Measurements from ENCODE around the gene ZNF324B. TPM values are rescaled to one million over a fixed set of nuclear protein-coding genes. Genes with fewer than 3 reads are reported as not detected.

ZNF324B gene
- total and polyA plus RNA-seq, 10 of the 15 experiments (the other 5 are each of a cell fraction or from before 2014, with no cell fraction given): 0.11 to 12.8 (median 4.0) TPM

GRCh38 chr19:58466760-58467589 is 15.6 kb downstream of the ZNF324B start, which contains the start of gene ZNF324 (continued):
- TF ChIP-seq CTCF (IDR thresholded peaks at IDR 0.05 in 2 of 3, conservative IDR thresholded peaks at IDR 0.05 in 1 of 3; ENCODE audit: control insufficient read depth in 2 of 3, extremely low read depth in 1 of 3, insufficient read depth in 1 of 3, low read depth in 3 of 3, low read length in 3 of 3): no peak
- TF ChIP-seq SMAD1 (IDR thresholded peaks at IDR 0.05; ENCODE audit: low read depth, partially characterized antibody): no peak
- peak; percentile 73; the same call in 1 of the 2 replicates for TF ChIP-seq SIN3A (IDR thresholded peaks at IDR 0.05; ENCODE audit: low read depth, low read length)
- TF ChIP-seq POLR2A (IDR thresholded peaks at IDR 0.05; ENCODE audit: low read depth, low read length): peak; percentile 88
- TF ChIP-seq KAT2A (conservative IDR thresholded peaks at IDR 0.05; ENCODE audit: control insufficient read depth, low read depth, low read length): no peak
- TF ChIP-seq WRNIP1 (IDR thresholded peaks at IDR 0.05; ENCODE audit: borderline replicate concordance, low read depth, low read length): no peak
- TF ChIP-seq GABPA (IDR thresholded peaks at IDR 0.05; ENCODE audit: low read depth): peak; percentile 82
- no peak for TF ChIP-seq ZNF24 (IDR thresholded peaks at IDR 0.05)
- TF ChIP-seq BMI1 (IDR thresholded peaks at IDR 0.05; ENCODE audit: borderline replicate concordance): peak; percentile 96
- no peak for TF ChIP-seq BCL3 (IDR thresholded peaks at IDR 0.05; ENCODE audit: borderline replicate concordance, insufficient read depth, low read depth, low read length, poor library complexity, severe bottlenecking)
- TF ChIP-seq ESRRA (IDR thresholded peaks at IDR 0.05; ENCODE audit: low read length): no peak
- TF ChIP-seq ZBTB33 (IDR thresholded peaks at IDR 0.05): no peak
- peak; percentile 38; the same call in 1 of the 2 replicates for TF ChIP-seq TAF1 (IDR thresholded peaks at IDR 0.05; ENCODE audit: borderline replicate concordance, low read depth, low read length)
- no peak for TF ChIP-seq E2F8 (IDR thresholded peaks at IDR 0.05; ENCODE audit: low read depth, partially characterized antibody)
- no peak for TF ChIP-seq HSF1 (IDR thresholded peaks at IDR 0.05; ENCODE audit: low read depth, low read length)
- TF ChIP-seq CBFB (IDR thresholded peaks at IDR 0.05; ENCODE audit: low read depth): no peak
- TF ChIP-seq SMARCA5 (IDR thresholded peaks at IDR 0.05): 0 out of 2 replicates have a peak, but pooled peaks have one; percentile 31
- no peak for TF ChIP-seq SUZ12 (IDR thresholded peaks at IDR 0.05; ENCODE audit: unreplicated experiment)
- no peak for TF ChIP-seq RUNX3 (IDR thresholded peaks at IDR 0.05; ENCODE audit: low read length)
- no peak for TF ChIP-seq HDAC2 (IDR thresholded peaks at IDR 0.05)
- peak; percentile 71 for TF ChIP-seq RELA (IDR thresholded peaks at IDR 0.05; ENCODE audit: borderline replicate concordance, partially characterized antibody)
